ENCODE results near the gene DGKD.

The DGKD gene

DNA sequence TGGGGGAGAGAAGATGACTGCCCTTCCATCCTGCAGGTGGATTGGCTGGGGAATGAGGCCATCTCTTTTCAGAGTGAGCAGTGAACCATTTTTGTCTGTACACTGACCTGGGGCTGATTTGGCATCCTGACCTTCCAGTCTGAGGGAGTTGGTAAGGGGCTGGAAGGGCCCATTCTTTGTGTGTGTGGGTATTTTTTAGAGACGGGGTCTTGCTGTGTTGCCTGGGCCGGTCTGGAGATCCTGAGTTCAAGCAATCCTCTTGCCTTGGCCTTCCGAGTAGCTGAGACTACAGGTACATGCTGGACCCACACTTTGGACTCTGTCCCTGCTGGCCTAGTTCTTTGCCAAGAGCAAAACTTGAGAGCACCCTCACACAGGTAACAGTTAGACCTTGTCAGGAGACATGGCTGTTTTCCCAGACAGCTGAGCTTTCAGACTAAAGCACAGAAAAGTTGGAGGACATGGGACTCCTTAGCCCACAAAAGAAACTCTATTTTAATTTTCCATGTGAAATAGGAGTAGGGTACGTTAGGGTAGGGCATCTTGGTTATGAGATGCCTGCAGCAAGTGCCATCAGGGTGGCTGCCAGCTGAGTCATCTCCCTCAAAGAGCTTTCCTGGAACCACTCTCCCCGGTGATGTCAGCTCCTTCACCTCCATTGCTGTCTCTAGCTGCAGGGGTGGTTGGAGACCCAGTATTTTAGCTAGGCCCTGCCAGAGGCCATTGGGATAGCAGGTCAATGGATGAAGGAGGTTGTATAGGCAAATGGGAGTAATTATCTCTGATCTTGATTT lies 60.7 kb downstream of the DGKD start:
- DNase-seq, result peak; percentile 18

DNA sequence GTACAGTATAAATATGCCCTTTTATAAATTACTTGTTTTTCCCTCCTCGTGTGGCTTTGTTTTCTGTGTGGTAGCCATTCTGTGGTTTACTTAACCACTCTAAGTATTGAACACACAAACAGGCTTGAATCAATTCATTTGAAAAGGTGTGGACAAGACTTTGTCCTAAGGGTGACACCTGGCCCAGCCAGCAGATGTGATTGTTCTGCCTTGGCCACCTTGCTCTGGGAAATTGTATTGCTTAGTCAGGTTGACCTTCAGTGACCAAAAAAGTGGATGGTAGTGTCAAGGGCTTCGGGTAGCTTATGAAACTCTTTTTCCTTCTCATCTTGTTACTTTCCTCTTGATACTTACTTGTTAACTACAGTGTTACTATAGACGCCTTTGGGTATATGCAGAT lies 61.9 kb downstream of the DGKD start:
- DNase-seq, result no peak

DNA sequence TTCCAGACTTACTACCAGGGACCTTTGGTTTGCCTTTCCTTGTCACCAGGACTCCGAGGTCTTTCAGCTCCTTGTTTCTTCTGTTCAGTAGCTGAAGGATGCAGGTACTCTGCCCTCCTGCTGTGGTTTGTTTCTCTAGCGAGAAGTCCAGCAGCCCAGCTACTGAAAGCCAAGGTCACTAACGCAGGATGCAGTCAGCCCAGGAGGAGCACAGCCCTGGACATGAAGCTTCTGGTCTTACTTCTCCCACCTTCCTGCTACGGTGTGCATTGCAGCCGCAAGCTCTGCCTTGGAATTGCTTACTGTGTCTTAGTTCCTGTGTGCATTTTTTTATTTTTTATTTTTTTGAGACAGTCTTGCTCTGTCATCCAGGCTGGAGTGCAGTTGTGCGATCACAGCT lies 62.4 kb downstream of the DGKD start:
- DNase-seq, result no peak

DNA sequence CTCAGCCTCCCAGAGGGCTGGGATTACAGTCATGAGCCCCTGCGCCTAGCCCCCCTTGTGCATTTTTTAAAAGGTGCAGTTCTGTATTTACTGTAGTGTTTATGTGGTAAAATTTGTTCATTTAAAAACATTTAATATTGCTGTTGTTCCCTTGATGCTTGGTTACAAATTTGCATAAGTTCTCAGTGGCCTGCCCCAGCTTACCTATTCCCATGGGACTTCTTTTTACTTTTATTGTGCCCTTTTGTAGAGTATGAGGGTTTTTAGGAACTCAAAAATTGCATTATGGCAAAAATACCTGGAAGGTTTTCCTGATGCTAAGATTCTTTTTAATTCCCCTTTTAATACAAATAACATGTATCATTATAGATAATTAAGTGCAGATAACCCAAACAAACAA lies 63.0 kb downstream of the DGKD start:
- DNase-seq, result no peak

DNA sequence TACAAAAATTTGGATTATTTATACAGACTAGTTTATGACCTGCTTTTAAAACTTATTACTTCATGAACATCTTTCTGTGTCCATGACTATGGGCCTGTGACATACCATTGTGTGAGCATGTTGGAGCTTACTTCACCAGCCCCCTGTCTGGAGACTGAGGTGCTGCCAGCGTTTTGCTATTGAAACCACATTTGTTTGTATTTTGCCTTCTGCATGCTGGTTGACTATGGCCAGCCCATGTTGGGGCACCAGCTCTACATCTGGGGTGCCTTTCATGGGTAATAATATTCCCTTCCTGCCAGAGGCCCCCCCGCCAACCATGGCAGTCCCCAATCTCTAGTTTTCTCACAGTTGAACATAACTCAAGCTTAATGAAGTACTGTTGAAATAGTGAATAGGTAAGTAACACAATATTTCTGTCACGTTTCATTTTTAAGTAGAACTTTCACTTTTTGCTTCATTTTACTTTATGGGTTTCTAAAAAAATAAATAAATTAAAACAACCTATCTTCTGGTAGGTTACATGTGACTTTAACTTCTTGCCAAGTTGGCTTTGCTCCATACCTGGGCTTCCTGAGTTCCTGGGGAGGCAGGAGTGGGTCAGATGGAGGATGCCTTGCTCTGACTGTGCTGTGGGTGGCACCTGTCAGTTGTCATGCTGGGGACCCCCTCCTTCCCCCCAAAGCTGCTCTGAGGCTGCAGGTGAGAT lies 63.9 kb downstream of the DGKD start:
- no peak for DNase-seq

DNA sequence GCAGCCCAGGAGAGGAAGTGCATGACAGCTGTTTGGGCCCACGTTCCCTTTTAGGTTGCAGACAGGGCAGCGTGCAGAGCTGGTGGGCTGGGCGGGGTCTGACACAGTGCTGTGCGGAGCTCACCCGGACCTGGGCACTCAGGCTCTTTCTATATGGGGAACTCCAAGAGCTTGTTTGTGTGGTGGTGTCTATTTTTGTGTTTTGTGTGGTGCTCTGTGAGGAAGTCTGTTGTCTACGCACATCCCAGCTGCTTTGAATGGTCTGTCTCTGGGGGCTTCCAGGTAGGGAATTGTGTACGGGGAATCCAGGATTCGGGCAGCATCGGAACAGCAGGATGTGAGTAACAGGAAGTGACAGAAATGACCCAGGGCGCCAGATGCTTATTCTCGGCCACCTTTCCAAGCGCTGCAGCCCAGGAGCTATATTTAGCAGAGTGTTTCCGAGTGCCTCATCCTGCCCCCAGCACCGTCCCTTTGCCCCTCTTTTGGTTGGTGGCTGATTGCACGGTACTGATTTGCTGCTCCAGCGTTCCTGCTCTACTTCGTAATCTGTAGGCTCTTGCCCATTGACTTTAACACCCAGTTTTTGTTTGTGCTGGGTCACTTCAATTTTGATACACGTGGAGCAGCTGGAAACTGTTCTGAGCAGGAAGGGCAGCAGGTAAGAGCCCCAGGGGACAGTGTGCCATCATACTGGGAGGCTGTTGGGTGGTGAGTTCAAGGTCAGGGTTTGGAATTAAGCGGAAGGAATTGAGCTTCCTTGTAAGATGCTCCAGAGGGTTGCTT lies 64.7 kb downstream of the DGKD start:
- DNase-seq, result peak; percentile 38

DNA sequence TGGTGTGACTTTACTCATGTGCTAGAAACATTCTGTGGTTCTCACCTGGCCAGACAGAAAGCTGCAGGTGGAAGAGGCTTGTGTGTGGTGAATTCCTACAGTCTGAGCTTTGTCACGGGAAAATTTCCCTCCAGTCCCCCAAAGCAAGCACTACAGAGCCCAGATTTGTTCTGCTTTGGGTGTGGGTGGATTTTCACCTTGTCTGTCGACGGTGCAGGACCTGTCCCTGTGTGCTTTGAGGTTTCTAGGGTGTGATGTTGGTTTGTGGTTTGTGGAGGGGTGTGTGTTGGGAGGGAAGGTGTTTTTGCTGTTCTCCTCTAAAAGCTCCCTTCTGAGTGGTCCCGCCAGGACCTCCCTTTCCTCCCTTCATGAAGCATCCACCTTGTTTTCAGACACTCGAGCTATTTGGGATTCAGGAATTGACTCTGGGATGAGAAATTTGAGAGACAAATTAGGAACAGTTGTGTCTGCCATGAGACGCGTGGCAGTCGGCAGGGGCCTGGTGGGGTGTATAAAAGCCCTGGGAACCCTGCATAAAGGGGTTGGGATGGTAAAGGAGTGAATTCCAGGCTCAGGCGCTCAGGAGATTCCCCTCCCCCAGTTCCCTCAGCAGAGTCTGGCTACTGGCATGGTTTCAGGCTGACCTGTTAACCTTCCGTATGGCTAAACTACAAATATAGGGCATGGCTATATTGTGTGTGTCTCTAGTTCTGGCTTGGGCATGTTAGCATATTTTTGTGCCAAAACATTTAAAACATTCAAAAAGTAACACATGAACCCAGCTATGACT lies 65.5 kb downstream of the DGKD start:
- DNase-seq, result peak; percentile 21

DNA sequence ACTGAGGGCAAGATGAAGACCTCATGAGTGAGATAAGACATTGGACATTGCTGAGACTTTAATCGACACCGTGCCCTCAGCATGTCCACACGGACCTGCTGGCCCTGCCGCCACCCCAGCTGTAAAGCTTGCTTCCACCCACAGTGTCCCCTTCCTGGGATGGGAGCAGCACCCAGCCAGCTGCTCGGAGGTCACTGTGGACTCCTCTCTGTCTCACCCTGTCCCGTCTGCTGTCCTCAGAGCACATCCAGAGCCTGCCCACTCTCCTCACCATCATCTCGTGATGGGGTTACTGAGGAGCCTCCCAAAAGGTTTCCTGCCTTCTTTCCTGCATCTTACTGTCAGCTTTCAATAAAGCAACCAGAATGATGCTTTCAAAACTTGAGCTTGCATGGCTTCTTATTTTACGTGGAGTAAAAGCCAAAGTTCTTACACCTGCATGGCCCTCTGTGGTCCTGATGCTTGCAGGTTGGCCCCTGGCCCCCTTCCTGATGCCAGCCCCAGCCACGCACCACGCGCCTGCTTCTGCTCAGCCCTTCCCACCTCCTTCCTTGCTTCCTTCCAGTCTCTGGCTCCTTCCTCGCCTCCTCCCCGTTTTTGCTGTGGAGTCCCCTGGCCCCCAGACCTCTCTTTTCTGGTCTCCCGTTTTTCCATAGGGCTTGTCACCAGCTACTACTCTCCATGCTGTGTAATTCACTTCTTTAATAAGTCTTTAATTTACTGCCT lies 67.0 kb downstream of the DGKD start:
- no peak for DNase-seq

DNA sequence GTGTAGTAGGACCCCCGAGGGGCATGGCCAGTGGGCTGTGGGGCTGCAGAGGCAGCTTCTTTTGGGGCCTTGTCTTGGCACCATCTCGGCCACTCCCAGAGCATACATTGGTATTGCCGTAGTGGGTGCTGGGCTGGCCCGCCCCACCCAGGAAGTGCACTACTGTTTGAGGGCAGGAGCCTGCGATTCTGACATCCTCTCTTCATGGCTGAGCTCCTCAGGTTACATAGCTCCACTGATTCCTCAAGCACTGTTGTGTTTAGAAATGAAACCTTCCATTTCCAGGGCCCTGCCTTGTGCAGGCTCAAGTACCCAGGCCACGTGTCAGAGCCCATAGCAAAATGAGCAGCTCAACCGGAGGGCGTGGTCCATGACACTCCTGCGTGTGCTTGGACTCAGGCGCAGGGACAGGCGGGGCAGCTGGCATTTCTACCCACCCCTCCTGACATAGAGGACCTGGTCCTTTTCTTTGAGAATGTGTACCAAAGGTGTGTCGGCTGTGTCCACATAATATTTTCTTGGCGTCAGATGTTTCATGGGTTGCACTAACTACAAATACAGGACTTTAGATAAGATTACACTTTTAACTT lies 67.9 kb downstream of the DGKD start:
- DNase-seq, result no peak

DNA sequence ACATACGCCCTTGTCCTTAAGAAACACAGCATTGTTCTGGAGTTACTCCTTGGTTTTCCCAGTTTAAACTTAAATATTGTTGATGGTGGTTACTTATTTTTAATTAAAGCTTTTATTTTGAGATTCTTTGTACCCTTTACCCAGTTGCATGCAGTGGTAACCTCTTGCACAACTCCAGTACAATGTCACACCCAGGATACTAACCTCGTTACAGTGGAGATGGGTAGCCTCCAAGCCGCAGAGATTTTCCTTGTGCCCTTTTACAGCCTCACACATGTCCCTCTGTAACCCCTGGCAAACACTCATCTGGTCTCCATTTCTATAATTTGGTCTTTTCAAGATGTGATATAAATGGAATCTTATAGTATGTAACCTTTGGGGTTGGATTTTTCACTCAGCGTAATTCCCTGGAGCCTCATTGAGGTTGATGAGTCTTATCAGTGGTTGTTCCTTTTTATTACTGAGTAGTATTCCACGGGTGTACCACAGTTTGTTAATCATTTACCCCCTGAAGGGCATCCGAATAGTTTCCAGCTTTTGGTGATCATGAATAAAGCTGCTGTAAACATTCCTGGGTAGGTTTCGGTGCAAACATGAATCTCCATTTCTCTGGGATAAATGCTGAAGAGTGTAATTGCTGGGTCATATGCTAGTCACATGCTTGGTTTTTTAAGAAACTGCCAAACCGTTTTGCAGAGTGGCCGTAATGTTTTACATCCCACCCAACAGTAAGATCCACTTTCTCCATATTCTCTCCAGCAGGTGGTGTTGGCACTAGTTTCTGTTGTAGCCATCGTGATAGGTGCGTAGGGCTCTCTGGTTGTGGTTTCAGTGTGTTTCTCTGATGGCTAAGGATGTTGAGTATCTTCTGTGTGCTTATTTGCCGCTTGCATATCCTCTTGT lies 68.6 kb downstream of the DGKD start:
- DNase-seq, result no peak

DNA sequence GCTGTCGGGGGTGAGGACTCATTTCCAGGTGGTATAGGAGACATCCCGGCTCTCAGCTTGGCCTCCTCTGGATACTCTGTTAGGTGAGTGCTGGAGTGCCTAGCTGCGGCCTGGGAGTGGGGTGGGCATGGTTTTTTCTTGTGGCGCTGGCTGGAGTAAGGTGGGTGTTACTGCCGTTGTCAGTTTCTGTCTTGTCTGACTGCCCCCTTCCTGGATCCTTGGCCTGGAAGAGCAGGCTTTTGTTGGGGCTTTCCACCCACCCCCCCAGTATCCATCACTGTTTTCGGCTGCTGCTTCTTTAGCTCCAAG lies 69.2 kb downstream of the DGKD start:
- DNase-seq, result no peak

DNA sequence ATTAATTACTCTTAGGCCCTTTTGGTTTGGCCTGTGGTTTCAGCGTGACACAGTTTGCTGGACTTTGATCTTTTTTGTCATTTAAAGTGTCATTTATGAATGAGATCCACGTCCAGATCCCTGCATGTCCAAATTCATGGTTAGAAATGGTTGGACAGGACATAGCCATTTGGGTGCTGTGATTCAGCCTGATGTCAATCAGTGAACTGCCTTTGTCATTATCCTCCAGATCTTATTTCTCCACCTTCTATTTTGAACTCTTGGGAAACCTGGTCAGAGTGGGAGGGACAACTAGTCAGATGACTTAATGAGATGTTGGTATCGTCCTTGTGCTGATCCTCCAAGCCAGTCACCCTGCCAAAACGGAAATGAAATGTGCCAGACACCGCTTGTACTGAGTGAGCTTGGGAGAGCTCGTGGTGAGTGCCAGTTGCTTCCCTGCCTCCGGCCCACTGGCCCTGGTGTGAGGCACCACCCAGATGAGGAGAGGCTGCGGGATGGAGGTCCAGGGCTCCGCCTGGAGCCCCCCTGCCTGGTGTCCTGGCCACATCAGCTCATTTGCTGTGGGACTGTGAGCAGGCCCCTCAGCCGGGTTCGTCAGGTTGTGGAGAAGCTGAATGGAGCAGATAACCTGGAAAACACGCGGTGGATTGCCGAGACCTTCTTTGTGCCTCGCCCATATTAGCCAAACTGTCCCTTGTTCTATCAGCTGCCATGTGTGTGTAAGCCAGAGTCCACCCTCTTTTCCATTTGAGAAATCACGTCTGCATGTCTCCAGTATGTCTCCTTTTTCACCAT lies 70.1 kb downstream of the DGKD start:
- no peak for DNase-seq

DNA sequence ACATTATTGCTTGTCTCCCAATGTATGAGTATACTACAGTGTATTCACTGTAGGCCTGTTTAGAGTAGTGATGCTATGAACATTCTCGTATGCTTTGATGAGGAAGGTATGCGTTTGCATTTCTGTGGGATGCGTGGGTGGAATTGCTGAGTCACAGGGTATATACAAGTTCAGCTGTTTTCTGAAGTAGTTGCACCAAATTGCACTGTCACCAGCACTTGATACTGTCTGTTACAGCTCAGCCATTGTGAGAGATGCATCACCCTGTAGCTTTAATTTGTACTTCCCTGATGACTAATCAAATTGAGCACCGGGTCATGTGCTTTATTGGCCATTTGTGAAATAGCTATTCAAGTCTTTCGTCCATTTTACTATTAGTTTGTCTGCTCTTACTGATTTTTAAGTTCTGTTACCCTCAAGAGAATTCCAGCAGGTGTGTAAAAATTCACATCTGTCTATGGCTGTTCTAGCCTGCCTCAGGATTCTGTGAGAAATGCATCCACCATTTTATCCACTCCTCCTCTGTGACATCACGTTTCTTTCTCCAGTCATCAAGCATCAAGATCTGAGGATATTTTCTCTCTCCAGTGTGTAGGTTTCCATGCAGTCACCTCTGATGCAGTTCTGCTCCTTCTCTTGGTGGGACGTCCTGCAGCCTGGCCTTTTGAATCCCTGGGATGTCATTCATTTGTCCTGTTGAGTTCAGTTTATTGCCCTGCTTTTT lies 72.5 kb downstream of the DGKD start:
- peak; percentile 77 for DNase-seq

DNA sequence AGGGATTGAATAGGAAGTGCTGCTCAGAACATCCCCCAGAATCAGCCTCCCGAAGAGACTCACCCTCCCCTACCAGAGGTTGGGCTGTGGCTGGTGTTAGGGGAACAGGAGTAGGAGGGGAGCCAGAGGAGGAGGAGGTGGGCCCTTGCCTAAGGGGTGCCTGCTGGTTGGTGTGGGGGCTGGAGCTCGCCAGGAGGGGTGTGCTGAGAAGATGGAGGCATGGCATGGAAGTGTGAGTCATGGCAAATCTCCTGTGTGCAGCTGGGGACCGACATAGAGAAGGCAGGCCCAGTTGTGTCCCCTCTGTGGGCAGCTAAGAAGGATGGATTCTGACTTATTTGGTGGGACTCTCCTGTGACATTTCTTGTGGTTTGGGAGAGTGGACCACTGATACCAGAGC lies 73.7 kb downstream of the DGKD start:
- DNase-seq, result no peak

DNA sequence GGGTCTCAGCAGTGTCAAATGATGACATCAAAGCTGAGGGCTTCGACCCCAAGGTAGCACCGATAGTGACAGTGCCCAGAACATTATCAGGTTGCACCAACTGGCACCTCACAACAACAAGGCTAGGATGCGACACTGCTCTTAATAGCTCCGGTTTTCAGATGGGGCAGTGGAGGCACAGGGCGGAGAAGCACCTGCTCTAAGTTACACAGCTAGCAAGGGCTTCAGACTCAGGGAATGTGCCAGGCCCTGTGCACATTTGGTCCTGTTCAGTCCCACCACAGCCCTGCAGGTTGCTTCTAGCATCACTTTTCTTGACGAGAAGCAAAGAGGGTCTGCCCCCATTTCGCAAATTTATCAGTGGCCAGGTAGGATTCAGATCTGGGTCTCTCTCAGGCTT lies 74.1 kb downstream of the DGKD start:
- no peak for DNase-seq

DNA sequence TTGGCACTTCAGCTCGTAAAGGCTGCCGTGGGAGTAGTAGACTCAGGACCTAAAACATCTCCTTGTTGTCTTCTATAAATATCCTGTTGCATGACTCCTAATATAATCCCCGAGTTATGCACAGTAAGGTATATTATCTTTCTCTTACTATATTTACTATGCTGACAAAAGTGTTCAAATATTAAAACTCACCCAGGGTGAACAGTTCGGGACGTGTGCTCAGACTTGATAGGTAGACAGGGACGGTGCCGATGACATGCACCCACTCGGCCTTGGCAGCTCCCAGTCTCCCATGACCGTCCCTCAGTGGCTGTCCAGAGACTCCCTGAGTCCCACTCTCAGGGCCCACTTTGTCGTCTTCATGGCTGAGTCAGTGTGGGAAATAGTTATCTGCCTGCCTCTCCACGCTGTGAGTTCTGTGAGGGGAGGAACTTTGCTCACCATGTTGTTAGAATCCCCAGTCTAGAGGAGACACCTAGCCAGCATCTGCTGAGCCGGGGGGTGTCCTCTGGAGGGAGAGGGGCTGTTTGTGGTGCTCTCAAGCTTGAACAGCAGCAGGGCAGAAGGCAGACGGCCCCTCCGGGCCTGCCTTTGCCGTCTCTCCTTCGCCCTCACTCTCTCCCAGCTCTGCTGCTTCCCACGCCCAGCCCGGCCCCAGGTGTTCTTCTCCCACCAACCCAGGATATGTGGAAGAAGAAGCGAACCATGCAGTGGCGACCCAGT lies 75.0 kb downstream of the DGKD start:
- DNase-seq, result no peak

DNA sequence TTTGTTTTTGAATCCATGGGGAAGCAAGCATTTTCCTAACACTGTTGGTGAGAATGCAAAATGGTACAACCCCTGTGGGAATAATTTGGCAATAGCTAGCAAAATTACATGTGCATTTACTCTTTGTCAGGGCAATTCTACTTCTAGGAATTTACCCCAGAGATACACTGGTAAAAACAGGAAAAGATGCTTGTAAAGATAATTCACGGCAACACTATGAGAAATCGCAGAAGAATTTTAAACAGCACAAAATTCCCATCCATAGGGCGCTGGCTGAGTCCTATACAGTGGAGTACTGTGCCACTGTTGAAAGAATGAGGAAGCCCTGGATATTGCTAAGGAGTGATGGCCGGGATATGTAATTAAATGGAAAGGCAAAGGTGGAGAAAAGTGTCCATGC lies 75.8 kb downstream of the DGKD start:
- peak; percentile 46 for DNase-seq

DNA sequence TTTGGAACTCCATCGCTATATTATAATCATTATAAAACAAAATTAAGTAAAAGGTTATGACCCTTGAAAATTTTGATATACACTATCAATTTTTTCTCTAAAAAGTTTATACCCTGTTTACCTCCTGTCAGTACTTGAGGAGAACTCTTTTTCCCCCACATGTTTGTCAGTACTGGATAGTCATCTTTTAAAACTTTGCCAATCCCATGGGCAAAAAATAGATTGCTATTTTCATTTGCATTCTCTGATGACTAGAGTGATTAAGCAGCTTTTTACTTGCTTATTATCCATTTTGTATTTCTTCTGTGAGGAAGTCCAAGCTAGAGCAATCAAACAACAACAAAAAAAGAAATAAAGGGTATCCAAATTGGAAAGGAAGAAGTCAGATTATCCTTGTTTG lies 76.4 kb downstream of the DGKD start:
- no peak for DNase-seq

DNA sequence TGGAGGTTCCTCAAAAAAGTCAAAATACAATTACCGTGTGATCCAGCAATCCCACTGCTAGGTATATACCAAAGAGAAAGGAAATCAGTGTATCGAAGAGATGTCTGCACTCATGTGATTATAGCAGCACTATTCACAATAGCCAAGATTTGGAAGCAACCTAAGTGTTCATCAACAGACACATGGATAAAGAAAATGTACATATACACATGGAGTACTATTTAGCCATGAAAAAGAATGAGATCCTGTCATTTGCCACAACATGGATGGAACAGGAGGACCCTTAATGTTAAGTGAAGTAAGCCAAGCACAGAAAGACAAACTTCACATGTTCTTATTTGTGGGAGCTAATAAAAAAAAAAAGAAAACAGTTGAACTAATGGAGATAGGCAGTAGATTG lies 78.7 kb downstream of the DGKD start:
- no peak for DNase-seq

All from fibroblast of upper back skin (primary cell).